Mucosa of stomach (tissue), 1 donor: ENCODE data around the gene ADAMTS18.

Experiments
- H3K27me3 ChIP-seq: one replicate; pipeline ENCODE4 v1.7.0; 2013; ENCODE audit warnings: mild to moderate bottlenecking, low read length; ENCODE audit not compliant: control insufficient read depth, insufficient read depth
- H3K36me3 ChIP-seq: one replicate; pipeline ENCODE4 v1.7.0; 2013; ENCODE audit warnings: low read length; ENCODE audit not compliant: control insufficient read depth, insufficient read depth
- H3K4me1 ChIP-seq: one replicate; pipeline ENCODE4 v1.7.0; 2013; ENCODE audit warnings: mild to moderate bottlenecking, low read length; ENCODE audit not compliant: control insufficient read depth, insufficient read depth
- H3K4me3 ChIP-seq: one replicate; pipeline ENCODE4 v1.7.0; 2013; ENCODE audit warnings: low read length
- H3K9ac ChIP-seq: one replicate; pipeline ENCODE4 v1.7.0; 2013; ENCODE audit warnings: mild to moderate bottlenecking, low read length, moderate library complexity
- H3K9me3 ChIP-seq: one replicate; pipeline ENCODE4 v1.7.0; 2013; ENCODE audit warnings: mild to moderate bottlenecking, low read length, moderate library complexity; ENCODE audit not compliant: control insufficient read depth
- donor health status: Pancreatic carcinoma.

Gene ADAMTS18

DNA sequence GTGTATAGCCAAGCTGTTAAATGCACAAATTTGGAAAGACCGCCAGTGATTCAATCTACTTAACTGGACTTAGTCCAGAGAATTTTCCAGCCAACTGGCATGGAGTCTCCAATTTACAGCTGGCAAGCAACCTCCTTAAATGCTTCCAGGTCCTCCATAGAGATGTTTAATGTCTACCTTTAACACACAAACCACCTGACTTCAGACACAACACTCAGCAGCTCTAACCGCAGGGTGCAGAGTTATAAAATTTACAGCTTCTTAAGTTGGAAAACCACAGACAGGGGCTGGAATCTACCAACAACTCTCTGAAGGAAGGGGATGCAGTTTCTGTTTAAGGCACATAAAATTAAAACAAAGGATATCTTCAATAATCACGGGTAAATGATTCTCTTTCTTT, 128.8 kb downstream of the ADAMTS18 start:
- Histone ChIP-seq H3K9ac (no peak overlapping the region), H3K4me3 (no peak overlapping the region), H3K27me3 (peaks cover 39% of the 10 kb centered on the region), H3K36me3 (no peaks in the 10 kb centered on the region), H3K9me3 (no peaks in the 10 kb centered on the region), H3K4me1 (no peaks in the 10 kb centered on the region)

DNA sequence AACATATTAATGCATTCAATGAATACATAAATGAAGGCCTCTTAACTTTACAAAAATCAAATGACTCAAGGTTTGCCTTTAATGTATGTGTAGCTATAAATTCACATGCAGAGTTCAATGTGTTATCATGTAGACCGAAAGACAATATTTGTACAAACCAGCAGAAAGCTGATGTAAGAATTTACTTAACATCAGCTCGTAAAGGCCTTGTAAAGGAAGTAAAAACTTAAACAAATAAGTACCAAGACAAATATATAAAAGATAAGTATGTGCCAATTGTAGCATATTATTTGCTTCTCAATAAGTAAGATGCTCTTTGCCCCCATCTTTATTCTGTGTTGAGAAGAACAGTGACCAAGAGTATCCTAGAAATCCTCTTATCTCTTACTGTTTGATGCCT, 130.0 kb downstream of the ADAMTS18 start:
- no peaks in the 10 kb centered on the region for H3K36me3 ChIP-seq
- H3K27me3 ChIP-seq = peaks cover 39% of the 10 kb centered on the region
- no peaks in the 10 kb centered on the region for H3K4me1 ChIP-seq
- H3K4me3 ChIP-seq = no peak overlapping the region
- no peaks in the 10 kb centered on the region for H3K9me3 ChIP-seq
- no peak overlapping the region for H3K9ac ChIP-seq

DNA sequence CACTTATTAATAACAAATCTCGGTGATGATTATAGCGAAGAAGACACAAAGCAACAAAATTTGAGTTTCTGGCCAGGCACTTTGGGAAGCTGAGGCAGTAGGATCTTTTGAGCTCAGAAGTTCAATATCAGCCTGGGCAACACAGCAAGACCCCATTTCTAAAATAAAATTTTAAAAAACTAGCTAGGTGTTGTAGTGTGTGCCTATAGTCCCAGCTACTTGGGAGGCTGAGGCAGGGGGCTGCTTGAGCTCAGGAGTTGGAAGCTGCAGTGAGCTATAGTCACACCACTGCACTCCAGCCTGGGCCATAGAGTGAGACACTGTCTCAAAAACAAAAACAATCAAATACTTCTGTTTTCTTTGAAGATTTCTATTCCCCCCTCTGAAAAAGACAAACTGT, 130.7 kb downstream of the ADAMTS18 start:
- Histone ChIP-seq H3K36me3 (no peaks in the 10 kb centered on the region), H3K4me3 (no peak overlapping the region), H3K27me3 (peaks cover 42% of the 10 kb centered on the region), H3K4me1 (no peaks in the 10 kb centered on the region), H3K9ac (no peak overlapping the region), H3K9me3 (no peaks in the 10 kb centered on the region)

DNA sequence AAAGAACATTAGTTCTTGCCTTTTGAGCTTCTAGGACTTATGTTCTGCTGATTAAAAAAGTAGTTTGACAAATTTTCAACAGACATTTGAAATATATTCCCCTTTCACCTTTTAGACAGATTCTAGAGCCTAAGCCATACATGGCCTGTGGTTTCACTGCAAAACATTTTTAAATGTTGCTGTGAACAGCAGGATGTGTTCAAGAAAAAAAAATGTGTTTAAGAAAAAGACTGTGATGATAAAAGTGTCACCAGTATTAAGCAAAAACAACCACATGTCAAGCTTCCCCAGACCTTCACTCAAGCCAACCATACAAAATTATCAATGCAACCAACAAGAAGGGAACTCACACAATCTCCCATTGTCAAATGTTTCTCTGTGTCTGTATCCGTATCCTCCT, 132.2 kb downstream of the ADAMTS18 start:
- H3K27me3 ChIP-seq = peaks cover 36% of the 10 kb centered on the region
- no peaks in the 10 kb centered on the region for H3K36me3 ChIP-seq
- no peaks in the 10 kb centered on the region for H3K4me1 ChIP-seq
- H3K9me3 ChIP-seq = no peaks in the 10 kb centered on the region
- no peak overlapping the region for H3K4me3 ChIP-seq
- H3K9ac ChIP-seq = no peak overlapping the region

DNA sequence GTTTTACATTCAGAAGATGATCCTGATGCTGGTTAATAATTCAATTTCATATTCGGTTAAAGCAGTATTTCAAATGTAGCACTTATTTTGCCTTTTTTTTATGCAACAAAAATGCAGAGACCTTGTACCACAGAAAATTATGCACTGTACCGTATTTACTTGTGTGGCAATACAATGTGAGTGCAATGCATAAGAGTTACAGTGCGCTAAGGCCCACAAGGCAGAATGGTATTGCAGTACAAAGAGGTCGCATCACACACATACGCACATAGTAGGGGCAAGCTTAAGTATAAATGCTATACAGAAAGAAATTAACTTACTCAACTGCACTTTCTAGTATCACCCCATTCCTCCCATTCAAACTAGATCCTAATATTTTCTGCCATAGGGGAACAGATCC, 132.6 kb downstream of the ADAMTS18 start:
- H3K27me3 ChIP-seq = peaks cover 32% of the 10 kb centered on the region
- H3K36me3 ChIP-seq = no peaks in the 10 kb centered on the region
- no peaks in the 10 kb centered on the region for H3K9me3 ChIP-seq
- H3K9ac ChIP-seq = no peak overlapping the region
- H3K4me3 ChIP-seq = no peak overlapping the region
- H3K4me1 ChIP-seq = no peaks in the 10 kb centered on the region

DNA sequence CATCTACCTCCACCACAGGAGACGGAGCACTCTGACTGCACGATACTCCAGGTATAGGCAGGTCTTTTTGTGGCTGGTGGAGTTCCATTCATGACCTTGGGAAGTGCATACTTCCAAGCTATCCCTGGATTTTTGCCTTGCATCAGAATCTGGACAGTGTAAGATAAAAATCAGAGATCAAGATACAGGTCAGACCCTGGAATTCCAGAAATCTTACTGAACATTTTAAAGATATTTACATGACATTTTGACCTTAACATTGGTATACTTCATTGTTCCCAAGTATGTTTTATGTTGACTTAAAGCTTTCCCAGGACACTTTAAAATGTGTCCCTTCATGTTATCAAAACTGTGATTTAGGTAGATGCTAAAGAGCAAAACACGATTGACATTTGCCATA, 134.6 kb downstream of the ADAMTS18 start:
- peaks cover 27% of the 10 kb centered on the region for H3K27me3 ChIP-seq
- no peak overlapping the region for H3K4me3 ChIP-seq
- H3K36me3 ChIP-seq = no peaks in the 10 kb centered on the region
- no peaks in the 10 kb centered on the region for H3K9me3 ChIP-seq
- no peak overlapping the region for H3K9ac ChIP-seq
- no peaks in the 10 kb centered on the region for H3K4me1 ChIP-seq

DNA sequence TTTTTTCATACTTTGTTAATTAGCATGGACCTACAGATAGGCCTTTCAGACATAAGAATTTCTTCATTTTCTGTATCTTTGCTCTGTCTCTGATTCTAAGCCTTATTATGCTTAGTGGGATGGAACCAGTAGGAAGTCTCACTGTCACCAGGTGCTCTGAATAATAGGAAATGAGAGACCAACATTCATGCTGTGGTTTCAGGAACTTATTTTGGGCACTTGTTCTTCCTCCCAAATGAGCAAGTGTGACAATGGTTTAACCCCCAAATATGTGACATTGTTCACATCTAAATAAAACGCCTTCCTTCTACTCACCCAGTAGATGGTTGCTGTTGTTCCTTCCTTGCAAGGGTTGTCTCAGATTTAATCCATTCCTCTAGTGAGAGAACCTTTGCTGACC, 135.4 kb downstream of the ADAMTS18 start:
- H3K4me1 ChIP-seq = no peaks in the 10 kb centered on the region
- H3K4me3 ChIP-seq = no peak overlapping the region
- peaks cover 32% of the 10 kb centered on the region for H3K27me3 ChIP-seq
- no peaks in the 10 kb centered on the region for H3K9me3 ChIP-seq
- H3K36me3 ChIP-seq = no peaks in the 10 kb centered on the region
- no peak overlapping the region for H3K9ac ChIP-seq

DNA sequence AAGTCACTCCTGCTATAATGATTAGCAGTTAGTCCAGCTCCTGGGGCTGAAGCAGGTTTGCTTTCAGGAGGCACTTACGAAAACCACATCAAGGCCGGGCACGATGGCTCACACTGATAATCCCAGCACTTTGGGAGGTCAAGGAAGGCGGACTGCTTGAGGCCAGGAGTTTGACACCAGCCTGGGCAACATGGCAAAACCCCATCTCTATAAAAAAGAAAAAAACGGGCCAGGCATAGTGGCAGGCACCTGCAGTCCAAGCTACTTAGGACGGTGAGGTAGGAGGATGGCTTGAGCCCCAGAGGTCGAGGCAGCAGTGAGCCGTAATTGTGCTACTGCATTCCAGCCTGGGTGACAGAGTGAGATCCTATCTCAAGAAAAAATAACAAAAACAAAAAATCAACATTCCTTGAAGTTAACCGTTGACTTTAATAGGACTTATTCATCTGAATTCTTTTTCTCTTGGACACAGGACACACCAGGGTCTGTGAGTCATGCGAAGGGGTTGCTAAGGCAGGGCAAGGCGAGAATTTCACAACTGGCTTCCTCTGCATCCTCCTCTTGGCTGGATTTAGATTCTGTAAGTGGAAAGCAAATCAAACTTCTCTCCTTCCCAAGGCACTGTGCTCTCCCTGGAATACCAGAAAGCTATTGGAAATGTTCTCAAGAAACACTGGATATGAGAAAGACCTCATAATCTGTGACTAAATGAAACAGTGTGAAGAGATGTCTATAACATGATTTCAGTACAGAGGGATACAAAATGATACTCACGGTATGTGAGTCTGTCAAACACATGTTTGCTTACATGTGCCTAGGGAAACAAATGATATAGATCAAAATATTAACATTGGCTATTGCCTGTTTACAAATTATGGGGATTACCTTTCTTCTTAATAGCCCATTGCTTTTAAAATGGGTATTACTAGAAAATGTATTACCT, 136.1 kb downstream of the ADAMTS18 start:
- Histone ChIP-seq H3K9me3 (no peaks in the 10 kb centered on the region), H3K27me3 (peaks cover 32% of the 10 kb centered on the region), H3K4me3 (no peak overlapping the region), H3K9ac (no peak overlapping the region), H3K4me1 (no peaks in the 10 kb centered on the region), H3K36me3 (no peaks in the 10 kb centered on the region)

DNA sequence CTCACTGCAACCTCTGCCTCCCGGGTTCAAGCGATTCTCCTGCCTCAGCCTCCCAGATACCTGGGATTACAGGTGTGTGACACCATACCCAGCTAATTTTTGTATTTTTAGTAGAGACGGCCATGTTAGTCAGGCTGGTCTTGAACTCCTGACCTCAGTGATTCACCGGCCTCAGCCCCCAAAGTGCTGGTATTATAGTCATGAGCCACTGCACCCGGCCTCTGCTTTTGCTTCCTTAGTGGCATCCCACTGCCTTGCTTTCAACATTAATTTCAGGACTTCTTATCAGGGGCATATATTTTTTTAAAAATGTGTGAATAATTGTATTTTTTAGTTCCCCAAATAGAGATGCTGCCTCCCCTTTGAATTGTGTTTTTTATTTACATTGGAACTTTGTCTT, 136.8 kb downstream of the ADAMTS18 start:
- H3K27me3 ChIP-seq = peaks cover 27% of the 10 kb centered on the region
- H3K36me3 ChIP-seq = no peaks in the 10 kb centered on the region
- no peak overlapping the region for H3K4me3 ChIP-seq
- no peaks in the 10 kb centered on the region for H3K4me1 ChIP-seq
- no peak overlapping the region for H3K9ac ChIP-seq
- H3K9me3 ChIP-seq = no peaks in the 10 kb centered on the region

DNA sequence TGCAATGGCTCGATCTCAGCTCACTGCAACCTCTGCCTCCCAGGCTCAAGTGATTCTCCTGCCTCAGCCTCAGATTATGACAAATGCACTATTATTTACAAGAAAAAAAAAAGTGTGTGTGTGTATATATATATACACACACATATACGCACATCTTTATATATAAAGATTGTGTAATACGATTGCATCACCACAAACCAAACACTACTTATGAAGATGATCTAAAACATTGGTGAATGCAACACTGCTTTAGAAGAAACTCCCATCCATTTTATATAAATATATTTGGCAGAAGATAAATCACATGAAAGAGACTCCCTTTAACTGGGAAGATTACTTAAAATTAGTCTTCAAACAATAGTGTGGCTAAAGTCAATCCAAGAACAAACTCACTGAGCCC, 138.9 kb downstream of the ADAMTS18 start:
- no peaks in the 10 kb centered on the region for H3K36me3 ChIP-seq
- H3K27me3 ChIP-seq = peaks cover 22% of the 10 kb centered on the region
- no peak overlapping the region for H3K9ac ChIP-seq
- H3K4me1 ChIP-seq = no peaks in the 10 kb centered on the region
- H3K4me3 ChIP-seq = no peak overlapping the region
- no peaks in the 10 kb centered on the region for H3K9me3 ChIP-seq

DNA sequence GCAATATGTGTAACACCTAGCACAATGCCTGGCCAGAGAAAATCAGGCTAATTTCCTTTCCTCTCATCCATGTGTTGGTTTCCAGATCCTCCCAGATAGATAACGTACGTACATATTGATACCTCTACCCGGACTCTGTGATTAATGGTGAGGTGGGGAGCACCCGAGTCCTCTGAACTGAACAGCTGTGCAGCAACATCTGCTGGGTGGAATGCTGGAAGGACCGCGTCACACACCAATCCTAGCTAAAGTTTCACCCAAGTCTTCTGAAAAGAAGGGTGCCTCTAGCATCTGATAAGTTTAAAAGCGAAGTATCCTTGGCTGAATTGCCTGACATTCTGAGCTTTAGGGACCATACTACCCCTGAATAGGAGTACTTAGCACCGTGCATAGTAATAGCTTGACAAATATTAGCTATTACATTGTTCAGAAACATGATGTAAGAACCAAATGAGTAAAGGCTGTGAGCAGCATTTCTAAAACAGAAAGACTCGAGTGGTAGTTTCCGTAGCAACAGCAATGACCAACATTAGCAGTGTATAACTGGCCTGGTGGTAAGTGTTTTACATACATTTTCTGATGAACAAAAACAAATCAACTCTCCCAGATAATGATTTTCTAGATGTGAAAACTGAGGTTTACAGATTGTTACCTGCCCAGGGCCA, 144.3 kb downstream of the ADAMTS18 start:
- Histone ChIP-seq H3K36me3 (no peaks in the 10 kb centered on the region), H3K4me1 (no peaks in the 10 kb centered on the region), H3K27me3 (peaks cover 8% of the 10 kb centered on the region), H3K4me3 (no peak overlapping the region), H3K9me3 (no peaks in the 10 kb centered on the region), H3K9ac (no peak overlapping the region)

DNA sequence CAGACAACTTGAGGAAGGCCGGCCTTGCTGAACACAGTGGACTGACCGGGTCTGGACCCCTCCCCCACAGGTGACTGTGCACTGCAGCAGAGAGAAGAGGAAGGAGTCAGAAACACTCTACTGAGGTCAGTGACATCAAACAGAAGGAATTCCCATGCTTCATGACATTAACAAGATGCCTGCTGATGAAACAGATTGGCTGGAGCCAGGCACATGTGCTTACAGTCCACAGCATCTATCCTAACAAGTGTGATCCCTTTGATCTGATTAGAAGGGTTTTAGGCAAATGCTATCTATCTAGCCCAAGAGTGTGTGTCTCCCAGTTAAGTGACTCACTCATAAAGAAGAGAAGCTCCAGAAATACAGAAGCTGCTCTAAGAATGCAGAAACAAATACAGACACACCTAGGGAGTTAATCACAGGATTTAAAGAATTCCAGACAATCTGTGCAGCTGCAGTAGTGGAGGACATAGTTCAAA, 145.5 kb downstream of the ADAMTS18 start:
- Histone ChIP-seq H3K36me3 (no peaks in the 10 kb centered on the region), H3K4me3 (no peak overlapping the region), H3K9me3 (no peaks in the 10 kb centered on the region), H3K4me1 (no peaks in the 10 kb centered on the region), H3K9ac (no peak overlapping the region), H3K27me3 (peaks cover 3% of the 10 kb centered on the region)
